OCI-M2 (cell line): ENCODE data around the gene CD28.
"Not testable (repeated sequence)": the region's sequence is repeated elsewhere in the genome, so short reads cannot be mapped to it uniquely, and the experiment has no call there.

Source experiments
- DNase-seq: peaks from one replicate; lab custom pipeline; 2025; ENCODE audit not compliant: unreplicated experiment; lab: John Stamatoyannopoulos, UW

The CD28 gene

GRCh38 chr2:203781151-203781550, 74.7 kb downstream of the CD28 start:
- no peak for DNase-seq

- DNase-seq, result no peak
Measured at GRCh38 chr2:203782262-203782976, 76.0 kb downstream of the CD28 start.

GRCh38 chr2:203783496-203784203, 77.2 kb downstream of the CD28 start:
- DNase-seq, result no peak

GRCh38 chr2:203784710-203785270, 78.4 kb downstream of the CD28 start:
- DNase-seq, result not testable (repeated sequence)

GRCh38 chr2:203785391-203786110, 79.1 kb downstream of the CD28 start:
- not testable (repeated sequence) for DNase-seq

- no peak for DNase-seq
Measured at GRCh38 chr2:203786549-203787351, 80.3 kb downstream of the CD28 start.

- DNase-seq, result no peak
Measured at GRCh38 chr2:203787979-203788378, 81.5 kb downstream of the CD28 start.
